Testis (tissue), 2 donors: Measurements from ENCODE around the gene COX19.

Experiments used
- POLR2A ChIP-seq: fragments of 450-650 bp; IDR thresholded peaks from one replicate; pipeline ENCODE4 v1.6.1; 2017; ENCODE audit warnings: antibody characterized with exemption, mild to moderate bottlenecking, moderate library complexity
- TF ChIP-seq, protein P1 (sequence below), 3 experiments: fragments of 450-650 bp in 2 of 3; fragments of 200-600 bp in 1 of 3; sonication (generic) in 1 of 3; IDR thresholded peaks; one replicate each; pipeline ENCODE4 v1.5.1; 2016 to 2019; ENCODE audit warnings: antibody characterized with exemption in 3 of 3, mild to moderate bottlenecking in 2 of 3, moderate library complexity in 1 of 3

DNA sequence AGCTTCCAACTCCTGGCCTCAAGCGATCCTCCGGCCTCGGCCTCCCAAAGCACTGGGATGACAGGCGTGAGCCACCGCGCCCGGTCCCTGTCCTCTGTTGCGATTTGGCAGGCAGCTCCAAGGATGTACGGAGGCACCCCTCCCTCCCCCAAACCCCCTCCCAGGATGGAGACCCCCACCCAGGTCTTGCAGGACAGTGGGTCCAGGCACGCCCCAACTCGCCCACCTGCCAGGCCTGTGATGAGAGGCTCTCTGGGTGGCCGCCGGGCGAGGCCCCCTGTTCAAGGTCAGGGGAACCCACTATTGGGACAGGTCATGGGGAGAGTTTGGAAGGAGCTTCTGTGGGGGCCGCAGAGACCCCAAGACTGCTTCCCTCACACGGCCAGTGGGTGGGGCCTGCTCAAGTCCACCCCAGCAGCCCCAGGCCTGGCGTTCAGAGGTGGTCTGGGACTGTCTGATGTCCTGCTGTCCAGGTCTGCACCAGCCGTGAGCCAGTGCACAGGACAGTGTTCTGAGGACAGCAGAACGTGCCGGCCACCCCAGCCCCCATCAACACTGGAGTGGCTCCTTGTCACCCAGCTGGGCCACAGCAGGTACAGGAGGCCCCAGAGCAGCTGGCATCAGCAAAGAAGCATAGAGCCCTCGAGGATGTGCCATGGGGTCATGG lies 23.3 kb downstream of the COX19 start:
- TF ChIP-seq, protein P1, sequence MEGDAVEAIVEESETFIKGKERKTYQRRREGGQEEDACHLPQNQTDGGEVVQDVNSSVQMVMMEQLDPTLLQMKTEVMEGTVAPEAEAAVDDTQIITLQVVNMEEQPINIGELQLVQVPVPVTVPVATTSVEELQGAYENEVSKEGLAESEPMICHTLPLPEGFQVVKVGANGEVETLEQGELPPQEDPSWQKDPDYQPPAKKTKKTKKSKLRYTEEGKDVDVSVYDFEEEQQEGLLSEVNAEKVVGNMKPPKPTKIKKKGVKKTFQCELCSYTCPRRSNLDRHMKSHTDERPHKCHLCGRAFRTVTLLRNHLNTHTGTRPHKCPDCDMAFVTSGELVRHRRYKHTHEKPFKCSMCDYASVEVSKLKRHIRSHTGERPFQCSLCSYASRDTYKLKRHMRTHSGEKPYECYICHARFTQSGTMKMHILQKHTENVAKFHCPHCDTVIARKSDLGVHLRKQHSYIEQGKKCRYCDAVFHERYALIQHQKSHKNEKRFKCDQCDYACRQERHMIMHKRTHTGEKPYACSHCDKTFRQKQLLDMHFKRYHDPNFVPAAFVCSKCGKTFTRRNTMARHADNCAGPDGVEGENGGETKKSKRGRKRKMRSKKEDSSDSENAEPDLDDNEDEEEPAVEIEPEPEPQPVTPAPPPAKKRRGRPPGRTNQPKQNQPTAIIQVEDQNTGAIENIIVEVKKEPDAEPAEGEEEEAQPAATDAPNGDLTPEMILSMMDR (IDR thresholded peaks at IDR 0.05) = no peak
- no peak for TF ChIP-seq POLR2A
